A549 (cell line): ENCODE measurements around the gene FSTL4. TPM values are rescaled to one million over a fixed set of nuclear protein-coding genes. Genes with fewer than 3 reads are reported as not detected.

Source experiments
- ATAC-seq, 2 experiments: fragments of 200-7000 bp in 1 of 2; fragments of >200 bp in 1 of 2; cut with Nextera tagmentation in 1 of 2; cut with Tn5 transposase in 1 of 2; 3 replicates each; pipeline versions ENCODE4 v1.8.0 to v1.9.1; 2018 to 2020; ENCODE audit warnings: mild to moderate bottlenecking in 1 of 2, moderate library complexity in 1 of 2
- CTCF ChIA-PET: fragments of 300-600 bp; sonication (Branson Sonifier 250); formaldehyde crosslinking; extraction: SDS; loops from one replicate; lab custom pipeline; 2021; ENCODE audit warnings: antibody characterized with exemption, inconsistent platforms; lab: Yijun Ruan, JAX
- POLR2A ChIA-PET: fragments of 350-600 bp; formaldehyde crosslinking; extraction: SDS; loops from one replicate; lab custom pipeline; 2021; ENCODE audit warnings: antibody characterized with exemption, inconsistent platforms; lab: Yijun Ruan, JAX
- DNase-seq, 2 experiments: peaks; one replicate each; pipeline versions ENCODE4 v3.0.0 to v3.0.0-alpha.2; 2011 to 2016; ENCODE audit warnings: low read depth in 1 of 2, low spot score in 1 of 2
- FAIRE-seq: peaks from 2 replicates; lab custom pipeline; 2011; peaks lifted over from hg19 to GRCh38; lab: Jason Lieb, UNC
- H3K27ac ChIP-seq, 2 experiments: fragments of >200 bp; sonication (Bioruptor Twin); formaldehyde crosslinking; 3 replicates each; pipeline ENCODE4 v1.5.1; 2016 to 2017
- H3K4me1 ChIP-seq: fragments of >200 bp; sonication (Bioruptor Twin); formaldehyde crosslinking; 3 replicates; pipeline ENCODE4 v1.6.1; 2016
- H3K4me2 ChIP-seq: fragments of >200 bp; sonication (Bioruptor Twin); formaldehyde crosslinking; 3 replicates; pipeline ENCODE4 v1.6.1; 2016
- H3K4me3 ChIP-seq: fragments of >200 bp; sonication (Bioruptor Twin); formaldehyde crosslinking; 3 replicates; pipeline ENCODE4 v1.5.1; 2016
- H3K9me3 ChIP-seq: fragments of >200 bp; sonication (Bioruptor Twin); formaldehyde crosslinking; 3 replicates; pipeline ENCODE4 v1.6.1; 2016
- ATOH8 ChIP-seq: fragments of 250-450 bp; sonication (Bioruptor Pico); IDR thresholded peaks from 2 replicates; pipeline ENCODE4 v1.5.0; 2020; ENCODE audit warnings: low read depth, mild to moderate bottlenecking, moderate library complexity
- CBX2 ChIP-seq: fragments of 200-600 bp; sonication (generic); IDR thresholded peaks from 2 replicates; pipeline ENCODE4 v1.6.1; 2016; ENCODE audit warnings: low read depth, mild to moderate bottlenecking, borderline replicate concordance
- E2F6 ChIP-seq: IDR thresholded peaks from 2 replicates; pipeline ENCODE4 v1.6.1; 2012; ENCODE audit warnings: low read depth, borderline replicate concordance
- EHF ChIP-seq: fragments of 250-450 bp; sonication (Bioruptor Pico); IDR thresholded peaks from 2 replicates; pipeline ENCODE4 v1.5.0; 2020; ENCODE audit warnings: mild to moderate bottlenecking
- EHMT2 ChIP-seq: fragments of 200-600 bp; sonication (generic); IDR thresholded peaks from 2 replicates; pipeline ENCODE4 v1.6.1; 2016; ENCODE audit warnings: antibody characterized with exemption, low read depth, mild to moderate bottlenecking, moderate library complexity
- FOSL2 ChIP-seq, 2 experiments: fragments of 450-650 bp in 1 of 2; fragments of >200 bp in 1 of 2; sonication (Bioruptor Twin) in 1 of 2; formaldehyde crosslinking; IDR thresholded peaks; 2 replicates each; pipeline versions ENCODE4 v1.5.0 to v1.6.1; 2016 to 2020; ENCODE audit warnings: mild to moderate bottlenecking in 1 of 2, moderate library complexity in 1 of 2
- FOXS1 ChIP-seq: fragments of 250-450 bp; sonication (Bioruptor Pico); IDR thresholded peaks from 2 replicates; pipeline ENCODE4 v1.5.0; 2020; ENCODE audit warnings: mild to moderate bottlenecking, moderate library complexity
- GATA3 ChIP-seq: IDR thresholded peaks from 2 replicates; pipeline ENCODE4 v1.6.1; 2012; ENCODE audit warnings: borderline replicate concordance
- HDAC2 ChIP-seq: fragments of 200-600 bp; sonication (generic); IDR thresholded peaks from 2 replicates; pipeline ENCODE4 v1.6.1; 2016
- HEYL ChIP-seq: fragments of 250-450 bp; sonication (Bioruptor Pico); IDR thresholded peaks from 2 replicates; pipeline ENCODE4 v1.8.0; 2021; ENCODE audit warnings: mild to moderate bottlenecking, moderate library complexity
- HOXB13 ChIP-seq: fragments of 250-450 bp; sonication (Bioruptor Pico); IDR thresholded peaks from 2 replicates; pipeline ENCODE4 v1.5.0; 2020; ENCODE audit warnings: low read depth, mild to moderate bottlenecking, moderate library complexity
- MAFK ChIP-seq: fragments of 450-650 bp; IDR thresholded peaks from 2 replicates; pipeline ENCODE4 v1.6.1; 2014; ENCODE audit not compliant: partially characterized antibody
- MAZ ChIP-seq: fragments of 150-350 bp; IDR thresholded peaks from 2 replicates; pipeline ENCODE4 v1.6.1; 2014; ENCODE audit warnings: antibody characterized with exemption, low read depth, low read length, borderline replicate concordance
- MYC ChIP-seq: IDR thresholded peaks from 2 replicates; pipeline ENCODE4 v1.6.1; 2012; ENCODE audit warnings: mild to moderate bottlenecking, inconsistent platforms, low read length, improper control_type of control experiment, borderline replicate concordance
- NPAS2 ChIP-seq: fragments of 250-450 bp; sonication (Bioruptor Pico); IDR thresholded peaks from 2 replicates; pipeline ENCODE4 v1.8.0; 2022; ENCODE audit warnings: mild to moderate bottlenecking, moderate library complexity, borderline replicate concordance
- NR3C1 ChIP-seq: fragments of >200 bp; sonication (Bioruptor Twin); formaldehyde crosslinking; IDR thresholded peaks from 3 replicates; pipeline ENCODE4 v1.6.1; 2017
- RAD21 ChIP-seq, 2 experiments: fragments of >200 bp in 1 of 2; sonication (Bioruptor Twin) in 1 of 2; formaldehyde crosslinking in 1 of 2; IDR thresholded peaks in 1 of 2; conservative IDR thresholded peaks in 1 of 2; 2 replicates in 1 of 2; 3 replicates in 1 of 2; pipeline ENCODE4 v1.6.1; 2012 to 2018; ENCODE audit warnings: inconsistent platforms in 1 of 2
- REST ChIP-seq: fragments of 200-600 bp; sonication (generic); IDR thresholded peaks from 2 replicates; pipeline ENCODE4 v1.6.1; 2016; ENCODE audit warnings: antibody characterized with exemption, mild to moderate bottlenecking, moderate library complexity
- RNF2 ChIP-seq: fragments of 200-600 bp; sonication (generic); IDR thresholded peaks from 2 replicates; pipeline ENCODE4 v1.6.1; 2016; ENCODE audit warnings: low read depth, mild to moderate bottlenecking, antibody characterized with exemption, moderate library complexity, borderline replicate concordance
- SREBF2 ChIP-seq: fragments of 450-650 bp; IDR thresholded peaks from 2 replicates; pipeline ENCODE4 v1.6.1; 2014; ENCODE audit warnings: mild to moderate bottlenecking, moderate library complexity
- TFCP2L1 ChIP-seq: fragments of 250-450 bp; sonication (Bioruptor Pico); IDR thresholded peaks from 2 replicates; pipeline ENCODE4 v1.5.0; 2021; ENCODE audit warnings: mild to moderate bottlenecking
- TP53 ChIP-seq: fragments of 250-450 bp; sonication (Bioruptor Pico); IDR thresholded peaks from 2 replicates; pipeline ENCODE4 v1.5.0; 2021; ENCODE audit warnings: mild to moderate bottlenecking, moderate library complexity
- USF2 ChIP-seq: fragments of 450-650 bp; IDR thresholded peaks from 2 replicates; pipeline ENCODE4 v1.6.1; 2014; ENCODE audit warnings: antibody characterized with exemption
- WGBS: methylation state at CpG from one replicate; pipeline ENCODE4 v1.1.6; 2017; ENCODE audit errors: missing lambda C conversion rate; 5-methylcytosine and 5-hydroxymethylcytosine counted together
- polyA plus RNA-seq, 4 experiments: library from polyadenylated mRNA; depleted of rRNA in 3 of 4; stranded (reverse); fragments of >200 nt; fragmentation: RNase III in 1 of 4; extraction: RNeasy Plus Mini Kit Qiagen cat#74134 plus additional on column Dnase treatment in 1 of 4; gene quantifications; 2 replicates in 3 of 4; 3 replicates in 1 of 4; pipeline ENCODE4 v1.2.3, GENCODE V29; 2011 to 2017

Gene FSTL4
- polyA plus RNA-seq, 2 of the 4 experiments (the other 2 are of a cell fraction), result 1.6 to 1.8 TPM

GRCh38 chr5:133405275-133406034, 206.9 kb downstream of the FSTL4 start (continued):
- no peak for TF ChIP-seq MYC
- no peak for TF ChIP-seq NR3C1
- no peak for TF ChIP-seq RAD21 (conservative IDR thresholded peaks at IDR 0.05 in 1 of 2, IDR thresholded peaks at IDR 0.05 in 1 of 2)
- TF ChIP-seq MAZ, result no peak
- no peak for TF ChIP-seq E2F6
- no peak for TF ChIP-seq TFCP2L1 (CRISPR knock-in tag)
- no peak for TF ChIP-seq HOXB13
- no peak for TF ChIP-seq ATOH8 (CRISPR knock-in tag)

GRCh38 chr5:133404724-133405123, 207.6 kb downstream of the FSTL4 start:
- Histone ChIP-seq H3K9me3 (no peaks in the 10 kb centered on the region), H3K27ac (no peak overlapping the region), H3K4me3 (no peak overlapping the region), H3K4me2 (no peak overlapping the region), H3K4me1 (no peaks in the 10 kb centered on the region)
- 82% methylated on average over 7 of the region's 7 CpGs for WGBS
- no peak for TF ChIP-seq CBX2
- ATAC-seq, result peak in 1 of 2 experiments; percentile 70; a peak in 3 of 6 replicates
- no peak for FAIRE-seq
- peak; percentile 12 to 13 for DNase-seq
- ChIA-PET POLR2A (no interaction called here), CTCF (interaction anchor here (0.5 to 8.6 kb wide), 6 partner anchors 15 to 207 kb away, joined by 3 to 59 read pairs (median 3); no protein-coding TSS in a partner anchor)

GRCh38 chr5:133403741-133404364, 208.5 kb downstream of the FSTL4 start:
- no peak for FAIRE-seq
- Histone ChIP-seq H3K4me3 (no peak overlapping the region), H3K4me1 (no peaks in the 10 kb centered on the region), H3K9me3 (no peaks in the 10 kb centered on the region), H3K4me2 (no peak overlapping the region), H3K27ac (no peak overlapping the region)
- no peak for DNase-seq
- ChIA-PET POLR2A (no interaction called here), CTCF (interaction anchor here (0.8 to 8.6 kb wide), 3 partner anchors 14 to 465 kb away, joined by 3 to 59 read pairs (median 3); no protein-coding TSS in a partner anchor)
- 80% methylated on average over 5 of the region's 5 CpGs for WGBS
- no peak for ATAC-seq
- TF ChIP-seq SREBF2 (no peak), NR3C1 (no peak), TFCP2L1 (CRISPR knock-in tag) (no peak), FOXS1 (CRISPR knock-in tag) (no peak), HDAC2 (no peak), GATA3 (no peak), NPAS2 (CRISPR knock-in tag) (no peak), ATOH8 (CRISPR knock-in tag) (no peak), TP53 (CRISPR knock-in tag) (no peak), REST (no peak), EHMT2 (no peak), EHF (no peak), HEYL (no peak), MAFK (no peak), FOSL2 (IDR thresholded peaks at IDR 0.05) (no peak), FOSL2 (CRISPR knock-in tag; IDR thresholded peaks at IDR 0.05) (no peak), RNF2 (no peak), USF2 (no peak)
